Breast epithelium (tissue), 4 donors: ENCODE results near the gene NAMPT. TPM values are rescaled to one million over a fixed set of nuclear protein-coding genes. Genes with fewer than 3 reads are reported as not detected.
A peak's percentile ranks its signal among the peaks of the same experiment; 100 is the strongest.

Experiments
- DNase-seq, 2 donors: peaks; one replicate each; pipeline ENCODE4 v3.0.0-alpha.2; 2019; ENCODE audit warnings: low spot score in 2 of 2
- H3K27ac ChIP-seq, 2 donors: fragments of 200-600 bp; sonication (generic) in 1 of 2; one replicate each; pipeline ENCODE4 v1.5.1; 2016 to 2019; ENCODE audit warnings: mild to moderate bottlenecking in 1 of 2
- H3K27me3 ChIP-seq, 2 donors: fragments of 200-600 bp; sonication (generic) in 1 of 2; one replicate each; pipeline versions ENCODE4 v1.5.1 to v1.6.0; 2017 to 2019; ENCODE audit warnings: control low read depth in 1 of 2, mild to moderate bottlenecking in 1 of 2
- H3K36me3 ChIP-seq: fragments of 200-600 bp; one replicate; pipeline ENCODE4 v1.5.1; 2019
- H3K4me1 ChIP-seq, 2 donors: fragments of 200-600 bp; sonication (generic); one replicate each; pipeline ENCODE4 v1.5.1; 2016 to 2019; ENCODE audit warnings: control low read depth in 1 of 2
- H3K4me3 ChIP-seq, 3 donors: fragments of 200-600 bp; sonication (generic); 1 replicate in 2 of 3; 2 replicates in 1 of 3; pipeline ENCODE4 v1.5.1; 2016 to 2019; ENCODE audit warnings: mild to moderate bottlenecking in 3 of 3, moderate library complexity in 2 of 3
- H3K9me3 ChIP-seq, 2 donors: fragments of 200-600 bp; sonication (generic) in 1 of 2; one replicate each; pipeline ENCODE4 v1.5.1; 2016 to 2019; ENCODE audit warnings: control low read depth in 1 of 2
- CTCF ChIP-seq, 3 donors: fragments of 450-650 bp; IDR thresholded peaks; one replicate each; pipeline ENCODE4 v1.5.1; 2016 to 2017; ENCODE audit warnings: antibody characterized with exemption in 3 of 3, mild to moderate bottlenecking in 3 of 3, moderate library complexity in 3 of 3
- POLR2A ChIP-seq: fragments of 450-650 bp; IDR thresholded peaks from one replicate; pipeline ENCODE4 v1.6.1; 2016; ENCODE audit warnings: antibody characterized with exemption, mild to moderate bottlenecking, moderate library complexity
- POLR2AphosphoS5 ChIP-seq, 3 donors: sonication (generic); formaldehyde crosslinking; IDR thresholded peaks; one replicate each; pipeline ENCODE4 v1.6.1; 2017; ENCODE audit warnings: antibody characterized with exemption in 3 of 3
- intact Hi-C: fragments of 100-400 bp; cut with DNase I; formaldehyde crosslinking; loops from one replicate; pipeline ENCODE4 v1.15.1; 2023; ENCODE audit warnings: low total_unique reads
- total RNA-seq, 3 donors: library from RNA; depleted of rRNA; stranded (reverse); fragments of >200 nt; gene quantifications; one replicate each; pipeline ENCODE4 v1.1.0, GENCODE V29; 2016

The NAMPT gene
- 100 to 1,000 TPM; 195 to 751 (median 536) TPM for total RNA-seq

GRCh38 chr7:106284714-106285050, at the start of gene NAMPT:
NAMPT (minus strand) TSS chr7:106284983; CDS start chr7:106284884, 99 bp downstream.
- H3K4me1 ChIP-seq, result no peaks in the 10 kb centered on the region
- no peak for DNase-seq
- no peaks in the 10 kb centered on the region for H3K27me3 ChIP-seq
- peak within 1 kb of the TSS; percentile 76 to 87 (median 76) for H3K4me3 ChIP-seq
- intact Hi-C loops, result no loop called here
- no peaks in the 10 kb centered on the region for H3K36me3 ChIP-seq
- peak within 1 kb of the TSS; percentile 98 to 100 for H3K27ac ChIP-seq
- H3K9me3 ChIP-seq, result no peaks in the 10 kb centered on the region
- TF ChIP-seq CTCF (IDR thresholded peaks at IDR 0.05) (no peak), POLR2AphosphoS5 (IDR thresholded peaks at IDR 0.05) (peak; percentile 86 to 94 (median 90)), POLR2A (peak; percentile 86)

GRCh38 chr7:106332201-106332600, 47.4 kb upstream of the NAMPT start:
- DNase-seq, result no peak
- Histone ChIP-seq H3K4me3 (no peak overlapping the region), H3K9me3 (peaks cover 0 to 6% of the 10 kb centered on the region in 2 donors), H3K36me3 (no peaks in the 10 kb centered on the region), H3K27me3 (no peaks in the 10 kb centered on the region), H3K27ac (no peak overlapping the region), H3K4me1 (no peaks in the 10 kb centered on the region)
- intact Hi-C loops, result no loop called here
- no peak for TF ChIP-seq POLR2A
- no peak for TF ChIP-seq POLR2AphosphoS5 (IDR thresholded peaks at IDR 0.05)
- TF ChIP-seq CTCF (IDR thresholded peaks at IDR 0.05), result no peak

GRCh38 chr7:106331441-106332175, 46.8 kb upstream of the NAMPT start:
- Histone ChIP-seq H3K4me1 (no peaks in the 10 kb centered on the region), H3K36me3 (no peaks in the 10 kb centered on the region), H3K9me3 (peaks cover 0 to under 1% of the 10 kb centered on the region in 2 donors), H3K27me3 (no peaks in the 10 kb centered on the region), H3K4me3 (no peak overlapping the region), H3K27ac (no peak overlapping the region)
- no peak for TF ChIP-seq POLR2A
- TF ChIP-seq CTCF (IDR thresholded peaks at IDR 0.05), result no peak
- TF ChIP-seq POLR2AphosphoS5 (IDR thresholded peaks at IDR 0.05), result no peak
- no peak for DNase-seq
- intact Hi-C loops, result no loop called here

- Histone ChIP-seq H3K4me3 (no peak overlapping the region), H3K36me3 (no peaks in the 10 kb centered on the region), H3K27ac (no peak overlapping the region), H3K27me3 (no peaks in the 10 kb centered on the region), H3K9me3 (no peaks in the 10 kb centered on the region), H3K4me1 (no peaks in the 10 kb centered on the region)
- TF ChIP-seq POLR2AphosphoS5 (IDR thresholded peaks at IDR 0.05) (no peak), POLR2A (no peak), CTCF (IDR thresholded peaks at IDR 0.05) (no peak)
- intact Hi-C loops, result no loop called here
- DNase-seq, result no peak
Measured at GRCh38 chr7:106329971-106330733, 45.4 kb upstream of the NAMPT start.

- H3K4me1 ChIP-seq, result no peaks in the 10 kb centered on the region
- TF ChIP-seq POLR2A (no peak), CTCF (IDR thresholded peaks at IDR 0.05) (no peak)
- H3K9me3 ChIP-seq, result no peaks in the 10 kb centered on the region
- no peak overlapping the region for H3K4me3 ChIP-seq
- H3K36me3 ChIP-seq, result no peaks in the 10 kb centered on the region
- intact Hi-C loops, result no loop called here
- DNase-seq, result no peak
- H3K27ac ChIP-seq, result no peak overlapping the region
- H3K27me3 ChIP-seq, result no peaks in the 10 kb centered on the region
Measured at GRCh38 chr7:106329408-106329807, 44.6 kb upstream of the NAMPT start.
